ENCODE data around the gene CCDC34. TPM values are rescaled to one million over a fixed set of nuclear protein-coding genes. Genes with fewer than 3 reads are reported as not detected.

CCDC34 gene
- total RNA-seq, 1 experiment from 2014 or later, result 18.7 TPM

GRCh38 chr11:27347359-27348339 lies 15.4 kb downstream of the CCDC34 start:
- no peak overlapping the region for H3K4me2 ChIP-seq (ENCODE audit: low read length)
- POLR2A ChIA-PET, result no interaction called here
- no peak for DNase-seq (ENCODE audit: low read depth, low spot score)

More at GRCh38 chr11:27347359-27348339, 15.4 kb downstream of the CCDC34 start:
- no peak overlapping the region for H2AFZ ChIP-seq (ENCODE audit: low read depth, low read length, poor library complexity, severe bottlenecking)
- H3K27me3 ChIP-seq (ENCODE audit: insufficient read depth, low read length), result no peaks in the 10 kb centered on the region
- no peaks in the 10 kb centered on the region for H3K4me1 ChIP-seq (ENCODE audit: control insufficient read depth in 1 of 2, insufficient read depth in 2 of 2, low read length in 2 of 2)
- intact Hi-C loops (cut with micrococcal nuclease), result no loop called here
- ChIA-PET RAD21 (ENCODE audit: low non-redundant PET in 1 of 2, low total read pairs in 2 of 2, uncharacterized antibody in 2 of 2, unreplicated experiment in 2 of 2) (no interaction called here), CTCF (no interaction called here)
- TF ChIP-seq EZH2phosphoT487 (IDR thresholded peaks at IDR 0.05; ENCODE audit: borderline replicate concordance) (no peak), SIN3A (IDR thresholded peaks at IDR 0.05; ENCODE audit: low read depth) (no peak), RAD21 (IDR thresholded peaks at IDR 0.05; ENCODE audit: low read depth) (no peak), CBX3 (IDR thresholded peaks at IDR 0.05; ENCODE audit: low read depth) (no peak), REST (IDR thresholded peaks at IDR 0.05; ENCODE audit: low read depth) (no peak), EZH2 (IDR thresholded peaks at IDR 0.05) (no peak), SP1 (IDR thresholded peaks at IDR 0.05; ENCODE audit: low read depth) (no peak), EGR1 (IDR thresholded peaks at IDR 0.05; ENCODE audit: low read depth) (no peak)
- H4K20me1 ChIP-seq (ENCODE audit: insufficient read depth), result no peaks in the 10 kb centered on the region
- no peaks in the 10 kb centered on the region for H3K9me3 ChIP-seq (ENCODE audit: control insufficient read depth in 1 of 2, insufficient read depth in 1 of 2, low read depth in 1 of 2, low read length in 2 of 2)
- BruUV-seq (replicated peaks), result no TSS peak
- H3K9me2 ChIP-seq (ENCODE audit: insufficient read depth), result no peaks in the 10 kb centered on the region
- no peak overlapping the region for H3K27ac ChIP-seq (ENCODE audit: low read depth, low read length)
- no peak overlapping the region for H3K9ac ChIP-seq (ENCODE audit: low read length)
- H3K79me2 ChIP-seq (ENCODE audit: insufficient read depth, low read length), result no peaks in the 10 kb centered on the region; the same call in 1 of the 2 replicates
- no peak overlapping the region for H3K4me3 ChIP-seq (replicated peaks in 1 of 2; ENCODE audit: low read depth in 1 of 2, low read length in 2 of 2)
- no peak for ATAC-seq
- H3K36me3 ChIP-seq (ENCODE audit: control insufficient read depth in 1 of 2, insufficient read depth in 2 of 2, low read length in 2 of 2), result no peaks in the 10 kb centered on the region

All from HCT116 (cell line).